Measurements from ENCODE around the gene YBEY. TPM values are rescaled to one million over a fixed set of nuclear protein-coding genes. Genes with fewer than 3 reads are reported as not detected.

The YBEY gene
- total and polyA plus RNA-seq, 7 donors, result 9.0 to 36.6 (median 15.1) TPM

DNA sequence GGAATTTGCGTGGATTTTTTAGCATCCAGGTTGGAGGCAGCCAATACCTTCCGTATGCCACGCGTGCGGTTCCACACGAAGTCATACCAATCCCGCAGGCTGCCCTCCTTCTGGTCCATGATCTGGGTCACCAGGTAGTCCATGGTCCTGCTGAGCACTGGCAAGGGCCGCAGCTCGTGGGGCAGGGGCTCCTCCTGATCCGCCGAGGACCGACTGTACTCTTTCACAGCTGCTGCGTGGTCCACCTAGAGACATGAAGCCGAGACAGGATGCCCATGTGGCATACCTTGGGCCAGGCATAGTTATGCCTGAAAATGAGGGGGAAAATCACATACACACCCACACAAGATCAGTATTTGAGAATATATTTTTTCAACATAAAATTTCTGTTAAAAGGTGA is 12.8 kb upstream of the YBEY start:
- TF ChIP-seq EP300 (IDR thresholded peaks at IDR 0.05) (no peak), POLR2A (IDR thresholded peaks at IDR 0.05) (no peak), POLR2AphosphoS5 (IDR thresholded peaks at IDR 0.05) (no peak)
- TF ChIP-seq, protein P1, sequence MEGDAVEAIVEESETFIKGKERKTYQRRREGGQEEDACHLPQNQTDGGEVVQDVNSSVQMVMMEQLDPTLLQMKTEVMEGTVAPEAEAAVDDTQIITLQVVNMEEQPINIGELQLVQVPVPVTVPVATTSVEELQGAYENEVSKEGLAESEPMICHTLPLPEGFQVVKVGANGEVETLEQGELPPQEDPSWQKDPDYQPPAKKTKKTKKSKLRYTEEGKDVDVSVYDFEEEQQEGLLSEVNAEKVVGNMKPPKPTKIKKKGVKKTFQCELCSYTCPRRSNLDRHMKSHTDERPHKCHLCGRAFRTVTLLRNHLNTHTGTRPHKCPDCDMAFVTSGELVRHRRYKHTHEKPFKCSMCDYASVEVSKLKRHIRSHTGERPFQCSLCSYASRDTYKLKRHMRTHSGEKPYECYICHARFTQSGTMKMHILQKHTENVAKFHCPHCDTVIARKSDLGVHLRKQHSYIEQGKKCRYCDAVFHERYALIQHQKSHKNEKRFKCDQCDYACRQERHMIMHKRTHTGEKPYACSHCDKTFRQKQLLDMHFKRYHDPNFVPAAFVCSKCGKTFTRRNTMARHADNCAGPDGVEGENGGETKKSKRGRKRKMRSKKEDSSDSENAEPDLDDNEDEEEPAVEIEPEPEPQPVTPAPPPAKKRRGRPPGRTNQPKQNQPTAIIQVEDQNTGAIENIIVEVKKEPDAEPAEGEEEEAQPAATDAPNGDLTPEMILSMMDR (IDR thresholded peaks at IDR 0.05), result no peak
- H3K4me1 ChIP-seq, result no peaks in the 10 kb centered on the region
- intact Hi-C loops (cut with DNase I), result no loop called here
- no peak overlapping the region for H3K4me3 ChIP-seq
- no peaks in the 10 kb centered on the region for H3K27me3 ChIP-seq
- no peak overlapping the region for H3K27ac ChIP-seq
- WGBS, 2 donors, result 97% methylated on average over 14 of the region's 14 CpGs
- no peaks in the 10 kb centered on the region for H3K9me3 ChIP-seq
- peaks cover 49 to 100% (median 88%) of the 10 kb centered on the region in 4 donors for H3K36me3 ChIP-seq
- no peak for DNase-seq

DNA sequence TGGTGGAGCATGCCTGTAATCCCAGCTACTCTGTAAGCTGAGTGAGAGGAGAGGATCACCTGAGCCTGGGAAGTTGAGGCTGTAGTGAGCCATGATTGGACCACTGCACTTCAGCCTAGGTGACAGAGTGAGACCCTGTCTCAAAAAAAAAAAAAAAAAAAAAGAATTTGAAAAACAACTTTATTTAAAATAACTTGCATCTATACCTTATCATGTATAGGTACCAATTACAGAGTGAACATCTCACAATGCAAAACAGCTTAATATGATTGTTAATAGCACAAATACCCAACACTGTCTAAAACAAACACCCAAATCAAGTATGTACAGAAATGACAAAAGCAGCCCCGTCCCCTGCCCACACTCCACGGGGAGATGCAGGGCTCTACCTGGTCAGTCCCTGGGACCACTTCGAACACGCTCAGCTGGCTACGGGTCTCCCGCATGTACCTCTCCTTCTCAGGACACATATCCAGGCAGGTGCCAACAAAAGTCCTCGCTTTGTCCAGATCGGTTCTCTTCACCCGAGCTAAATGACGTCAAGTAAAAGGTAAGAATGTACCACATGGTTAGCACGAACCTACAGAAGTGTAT is 11.2 kb upstream of the YBEY start:
- DNase-seq, result no peak
- peaks cover 48 to 100% (median 88%) of the 10 kb centered on the region in 4 donors for H3K36me3 ChIP-seq
- H3K4me1 ChIP-seq, result no peaks in the 10 kb centered on the region
- TF ChIP-seq, protein P1 (IDR thresholded peaks at IDR 0.05), result no peak
- no peak for TF ChIP-seq EP300 (IDR thresholded peaks at IDR 0.05)
- TF ChIP-seq POLR2A (IDR thresholded peaks at IDR 0.05), result no peak
- TF ChIP-seq POLR2AphosphoS5 (IDR thresholded peaks at IDR 0.05), result no peak
- WGBS, 2 donors, result 95 to 98% methylated on average over 11 of the region's 11 CpGs
- H3K27me3 ChIP-seq, result no peaks in the 10 kb centered on the region
- H3K4me3 ChIP-seq, result no peak overlapping the region
- H3K9me3 ChIP-seq, result no peaks in the 10 kb centered on the region
- H3K27ac ChIP-seq, result no peak overlapping the region
- intact Hi-C loops (cut with DNase I), result no loop called here

DNA sequence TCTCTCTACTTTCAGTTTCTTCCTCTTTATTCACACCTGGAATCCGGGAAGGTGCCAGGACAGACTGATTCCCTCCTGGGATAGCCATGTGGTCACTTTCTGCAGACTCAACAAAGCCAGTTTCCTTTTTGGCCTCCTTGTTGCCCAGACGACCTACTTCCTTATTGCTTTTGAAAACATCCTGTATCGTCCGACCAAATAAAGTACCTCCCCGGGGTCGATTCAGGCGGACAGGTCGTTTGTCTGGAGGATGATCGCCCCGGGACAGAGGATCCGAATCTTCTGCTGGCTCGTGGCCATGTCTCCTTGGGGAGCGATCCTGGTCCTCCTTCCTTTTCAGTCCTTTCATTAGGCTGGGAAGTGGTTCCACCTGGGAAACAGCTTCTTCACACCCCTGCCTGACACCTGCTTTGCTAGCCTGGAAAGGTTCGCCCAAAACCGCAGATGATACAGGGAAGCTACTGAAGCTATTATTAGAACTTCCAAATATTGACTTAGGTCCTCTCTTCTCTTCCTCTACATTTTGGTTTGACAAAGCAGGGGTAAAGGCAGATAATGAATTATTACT is 2.0 kb upstream of the YBEY start:
- intact Hi-C loops (cut with DNase I), result no loop called here
- Histone ChIP-seq H3K9me3 (no peaks in the 10 kb centered on the region), H3K4me1 (peaks cover 0 to 61% (median 53%) of the 10 kb centered on the region in 4 donors), H3K36me3 (peaks cover 7 to 45% (median 15%) of the 10 kb centered on the region in 4 donors), H3K27ac (peak overlapping the region in 1 of 4 donors; percentile 97), H3K4me3 (peak overlapping the region in 1 of 4 donors; percentile 1), H3K27me3 (no peaks in the 10 kb centered on the region)
- no peak for DNase-seq
- 28 to 60% methylated on average over 15 of the region's 15 CpGs for WGBS, 2 donors
- TF ChIP-seq, protein P1 (IDR thresholded peaks at IDR 0.05), result no peak
- TF ChIP-seq POLR2A (IDR thresholded peaks at IDR 0.05), result no peak
- TF ChIP-seq POLR2AphosphoS5 (IDR thresholded peaks at IDR 0.05), result no peak
- TF ChIP-seq EP300 (IDR thresholded peaks at IDR 0.05), result no peak

DNA sequence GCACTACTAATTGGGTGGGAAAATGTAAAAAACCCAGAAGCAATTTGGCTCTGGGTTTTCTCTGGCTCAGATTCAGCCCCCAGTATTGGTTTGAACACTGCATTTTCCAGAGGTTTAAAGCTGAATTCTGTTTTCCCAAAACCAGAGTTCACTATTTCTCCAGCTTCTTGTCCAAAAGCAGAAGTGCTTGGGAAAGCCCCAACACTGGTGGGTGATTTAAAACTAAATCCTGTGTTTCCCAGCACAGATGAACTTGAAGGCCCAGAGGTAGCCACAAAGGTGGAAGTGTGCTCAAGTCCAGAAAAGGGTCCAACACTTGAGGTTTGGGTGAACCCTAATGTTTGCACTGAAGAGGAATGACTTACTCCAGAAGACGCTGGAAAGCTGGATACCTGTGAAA is 1.4 kb upstream of the YBEY start:
- H3K9me3 ChIP-seq, result no peaks in the 10 kb centered on the region
- peak overlapping the region in 2 of 4 donors; percentile 97 for H3K27ac ChIP-seq
- peaks cover 0 to 61% (median 53%) of the 10 kb centered on the region in 4 donors for H3K4me1 ChIP-seq
- TF ChIP-seq EP300 (IDR thresholded peaks at IDR 0.05), result no peak
- TF ChIP-seq POLR2AphosphoS5 (IDR thresholded peaks at IDR 0.05), result no peak
- TF ChIP-seq, protein P1 (IDR thresholded peaks at IDR 0.05), result no peak
- no peak for TF ChIP-seq POLR2A (IDR thresholded peaks at IDR 0.05)
- no peak for DNase-seq
- intact Hi-C loops (cut with DNase I), result loop anchor here (5.0 kb wide), 1 partner anchor 142 kb away; no protein-coding TSS in a partner anchor
- H3K36me3 ChIP-seq, result peaks cover 2 to 39% (median 9%) of the 10 kb centered on the region in 4 donors
- H3K27me3 ChIP-seq, result no peaks in the 10 kb centered on the region
- peak overlapping the region in 2 of 4 donors; percentile 1 to 95 for H3K4me3 ChIP-seq
- 89% methylated on average over 1 of the region's 1 CpG for WGBS, 2 donors

Measured in sigmoid colon (tissue), 7 donors.